Fibroblast of skin of left biceps (primary cell): Measurements from ENCODE around the gene KCNIP3.

ENCODE experiments used
- DNase-seq, 2 experiments: peaks; one replicate each; pipeline ENCODE4 v3.0.0-alpha.2; 2013; ENCODE audit warnings: low read depth in 2 of 2

KCNIP3 gene

DNA sequence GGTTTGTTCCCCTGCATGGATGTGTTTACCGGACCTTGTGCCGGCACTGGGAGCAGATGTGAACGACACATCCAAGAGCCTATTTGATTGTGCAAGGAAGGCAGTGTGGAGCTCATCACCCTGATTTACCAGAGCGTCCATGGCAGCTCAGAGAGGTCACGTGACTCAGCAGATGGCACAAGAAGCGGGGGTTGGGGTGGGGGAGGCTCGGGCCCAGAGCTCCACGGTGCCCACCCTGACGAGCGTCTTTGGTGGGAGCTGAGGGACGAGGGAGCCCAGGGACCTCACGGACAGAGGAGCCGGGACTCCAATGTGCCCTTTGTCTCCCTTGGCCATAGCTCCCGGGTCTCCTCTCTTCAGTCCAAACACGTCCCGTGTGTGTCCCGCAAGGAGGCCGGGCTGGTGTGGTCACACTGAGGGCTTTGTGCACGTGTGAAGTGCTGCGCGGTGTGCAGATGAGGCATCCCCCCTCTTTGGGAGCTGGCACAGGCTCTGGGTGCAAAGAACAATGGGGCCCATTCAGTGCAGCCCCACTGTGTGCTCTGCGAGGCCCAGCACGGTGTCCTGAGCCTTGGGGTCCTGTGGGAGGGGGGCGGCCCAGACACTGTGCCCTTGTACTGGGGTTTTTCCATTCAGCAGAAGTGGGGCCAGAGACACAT, 15.5 kb downstream of the KCNIP3 start:
- no peak for DNase-seq

DNA sequence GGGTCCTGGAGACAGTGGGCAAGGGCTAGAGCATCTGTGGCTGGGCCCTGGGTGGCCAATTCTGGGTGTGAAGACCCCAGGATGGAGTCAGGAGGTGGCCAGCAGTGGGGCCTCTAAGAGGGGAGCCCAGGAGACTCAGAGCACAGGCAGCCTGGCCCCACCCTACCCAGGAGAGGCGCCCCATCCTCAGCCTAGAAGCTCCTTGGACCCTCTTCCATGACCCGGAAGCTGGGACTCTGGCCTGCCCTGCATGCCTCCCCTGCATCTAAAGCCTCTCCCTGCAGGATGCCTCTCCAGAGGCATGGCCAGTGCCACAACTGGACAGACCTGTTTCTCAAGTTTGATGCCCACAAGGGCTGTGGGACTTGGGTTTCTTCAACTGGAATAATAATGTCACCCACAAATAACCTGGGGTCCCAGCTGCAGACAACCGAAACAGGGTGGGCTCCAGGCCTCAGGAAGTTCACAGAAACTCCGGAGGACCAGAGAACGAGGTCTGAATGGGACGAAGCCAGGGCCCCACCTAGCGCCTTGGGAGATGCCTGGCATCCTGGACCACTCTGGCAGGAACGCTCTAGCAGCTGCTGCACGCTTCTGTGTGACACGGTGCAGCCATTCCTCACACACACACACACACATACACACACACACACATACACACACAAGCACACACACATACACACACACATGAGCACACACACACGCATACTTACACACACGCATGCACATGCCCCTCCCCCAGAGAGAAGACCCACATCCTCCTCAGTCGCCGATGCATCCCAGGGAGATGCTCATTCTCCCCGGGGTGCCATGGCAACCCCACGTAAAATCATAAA, 16.4 kb downstream of the KCNIP3 start:
- no peak for DNase-seq

DNA sequence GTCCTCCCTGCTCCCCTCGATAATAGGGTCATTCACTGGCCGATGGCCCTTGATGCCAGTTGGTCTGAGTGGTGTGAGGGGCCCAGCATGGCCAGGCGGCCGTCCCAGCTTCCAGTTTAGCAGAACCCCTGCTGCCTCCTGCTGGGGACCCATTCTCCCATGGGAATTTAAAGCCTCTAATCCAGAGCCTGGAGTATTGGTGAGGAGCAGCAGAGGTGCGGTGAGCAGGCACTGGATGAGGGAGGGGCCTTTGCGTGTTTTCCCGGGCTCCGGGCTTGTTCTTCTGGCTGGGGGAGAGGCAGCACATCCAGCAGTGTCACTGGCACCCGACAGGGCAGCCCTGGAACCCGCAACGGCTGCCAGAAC, 17.4 kb downstream of the KCNIP3 start:
- DNase-seq, result no peak

DNA sequence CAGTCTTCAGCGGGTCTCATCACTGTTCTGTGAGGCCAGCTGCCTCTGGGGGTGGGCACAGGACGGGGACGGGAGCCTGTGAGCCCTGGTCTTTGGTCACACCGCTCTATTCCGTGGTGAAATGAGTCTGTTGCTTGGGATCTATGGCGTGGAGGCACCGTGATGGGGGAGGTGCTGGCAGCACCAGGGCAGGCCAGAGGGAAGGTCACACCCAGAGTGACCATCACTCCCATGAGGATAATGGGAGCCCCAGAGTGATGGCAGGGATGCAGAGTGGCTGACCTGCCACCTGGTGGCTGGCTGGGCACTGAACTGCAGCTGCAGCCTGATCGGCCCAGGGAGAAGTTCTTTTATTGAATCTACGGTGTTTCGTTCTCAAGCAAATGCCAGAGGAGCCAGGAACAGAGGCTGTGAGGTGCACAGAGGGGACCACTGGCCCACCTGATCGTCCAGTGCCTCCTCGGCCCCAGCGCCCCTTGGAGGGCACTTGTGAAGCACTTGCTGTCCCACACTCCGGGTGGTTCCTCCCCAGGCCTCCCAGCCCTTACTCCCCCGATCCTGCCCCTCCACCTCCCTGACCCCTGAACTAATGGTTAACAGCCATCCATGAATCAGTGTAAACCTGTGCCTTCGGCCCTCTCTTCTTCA, 17.9 kb downstream of the KCNIP3 start:
- DNase-seq, result no peak

DNA sequence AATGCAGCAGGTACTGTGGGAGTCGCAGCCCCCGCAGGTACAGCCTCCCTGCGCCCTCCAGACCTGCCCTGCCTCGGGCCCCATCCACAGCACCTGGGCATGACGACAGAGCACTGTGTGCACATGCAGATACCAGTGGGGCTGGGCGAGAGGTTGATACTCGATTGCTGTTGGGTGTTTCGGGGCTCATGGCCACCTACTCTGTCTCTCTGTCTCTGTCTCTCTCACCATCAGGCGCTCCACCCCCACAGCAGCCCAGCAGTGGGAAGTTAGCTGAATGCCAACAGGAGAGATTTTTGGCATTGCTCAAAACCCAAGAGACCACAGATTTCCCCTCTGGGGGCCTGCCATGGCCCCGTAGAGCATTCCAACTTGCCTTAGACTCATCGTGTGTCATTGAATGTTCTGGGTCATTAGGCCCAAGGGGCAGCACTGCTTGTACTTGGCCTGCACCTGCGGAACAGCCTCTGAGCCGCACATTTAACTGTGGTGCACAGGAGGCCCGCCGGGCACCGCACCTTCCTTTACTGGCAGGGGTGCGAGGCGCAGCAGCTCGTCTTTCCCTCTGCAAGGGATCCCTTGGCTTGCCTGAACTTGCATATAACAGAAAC, 18.8 kb downstream of the KCNIP3 start:
- peak in 1 of 2 experiments; percentile 42 for DNase-seq

DNA sequence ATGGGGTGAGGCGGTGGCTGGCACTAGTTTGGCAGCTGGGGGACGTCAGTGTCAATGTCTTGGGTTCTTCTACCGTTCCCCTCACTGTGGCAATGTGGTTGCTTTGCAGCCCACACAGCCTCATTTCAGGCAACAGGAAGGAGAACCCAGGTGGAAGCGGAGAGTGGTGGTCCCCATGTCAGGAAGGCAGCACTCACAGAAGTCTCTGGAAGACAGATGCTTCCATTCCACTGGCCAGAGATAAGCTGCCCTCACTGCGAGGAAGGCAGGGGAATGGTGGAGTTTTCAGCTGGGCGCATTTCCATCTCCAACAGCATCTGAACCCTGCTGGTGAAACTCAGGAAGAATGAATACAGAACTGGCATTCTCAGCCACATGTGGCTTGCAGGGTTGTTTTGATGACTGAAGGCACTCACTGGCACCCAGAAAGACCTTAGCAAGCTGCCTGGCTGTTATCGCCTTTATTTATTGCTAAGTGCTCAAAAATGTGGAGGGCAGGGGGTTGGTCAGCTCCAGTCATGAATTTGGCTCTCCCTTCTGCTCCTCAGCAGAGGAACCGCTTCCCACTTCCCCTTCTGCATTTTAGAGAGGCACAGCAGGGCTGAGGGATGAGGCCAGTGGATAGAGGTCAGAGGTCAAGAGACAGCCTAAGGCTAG, 19.4 kb downstream of the KCNIP3 start:
- DNase-seq, result no peak

DNA sequence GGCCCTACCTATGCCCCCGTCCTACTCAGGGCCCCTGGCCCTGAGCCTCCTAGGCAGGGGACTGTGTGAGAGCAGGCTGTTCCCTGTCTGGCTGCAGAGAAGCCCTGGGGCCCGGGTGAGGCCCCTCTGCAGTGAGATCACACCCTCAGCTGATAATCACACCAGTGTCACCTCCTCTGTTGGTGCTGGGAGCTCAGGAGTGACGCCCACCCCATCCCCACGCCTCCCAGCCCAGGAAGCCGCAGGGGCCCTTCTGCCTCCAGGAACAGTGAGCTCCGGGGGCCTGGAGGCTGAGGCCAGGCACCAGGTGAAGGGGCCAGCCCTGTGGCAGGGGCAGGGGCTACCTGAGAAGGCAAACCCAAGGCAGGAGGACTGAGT, 20.0 kb downstream of the KCNIP3 start:
- DNase-seq, result no peak

DNA sequence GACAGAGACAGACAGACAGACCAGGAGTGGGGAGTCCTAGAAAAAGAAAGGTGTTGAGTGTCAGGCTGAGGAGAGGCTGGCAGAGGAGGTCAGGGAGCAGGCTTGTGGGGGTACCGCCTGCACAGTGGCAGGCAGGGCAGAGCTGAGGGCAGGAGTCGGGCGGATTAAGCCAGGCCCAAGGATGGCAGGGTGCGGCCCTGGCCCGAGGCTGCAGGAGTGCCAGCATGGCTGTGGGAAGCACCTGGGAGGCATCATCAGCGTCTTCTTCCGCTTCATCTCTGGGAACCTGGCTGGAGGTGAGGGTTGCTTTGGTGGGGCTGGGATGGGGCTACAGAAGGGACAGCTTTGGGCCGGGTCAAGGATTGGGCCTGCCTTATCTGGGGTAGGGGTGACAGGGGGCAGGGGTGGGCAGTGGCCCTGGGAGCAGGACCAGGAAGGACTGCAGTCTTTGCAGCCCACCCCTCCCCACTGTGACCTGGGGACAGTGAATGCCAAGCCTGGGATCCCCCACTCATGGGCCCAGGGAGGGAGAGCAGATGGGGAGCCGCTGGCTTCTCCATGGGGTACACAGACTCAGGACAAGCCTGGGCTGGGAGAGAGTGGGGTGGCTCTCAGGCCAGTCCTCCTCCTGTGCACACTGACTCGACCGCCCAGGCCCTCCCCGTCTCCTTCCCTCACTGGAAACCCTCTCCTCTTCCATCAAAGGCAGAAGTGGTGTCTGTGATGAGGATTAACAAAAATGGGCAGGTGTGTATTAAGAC, 20.7 kb downstream of the KCNIP3 start:
- DNase-seq, result no peak

DNA sequence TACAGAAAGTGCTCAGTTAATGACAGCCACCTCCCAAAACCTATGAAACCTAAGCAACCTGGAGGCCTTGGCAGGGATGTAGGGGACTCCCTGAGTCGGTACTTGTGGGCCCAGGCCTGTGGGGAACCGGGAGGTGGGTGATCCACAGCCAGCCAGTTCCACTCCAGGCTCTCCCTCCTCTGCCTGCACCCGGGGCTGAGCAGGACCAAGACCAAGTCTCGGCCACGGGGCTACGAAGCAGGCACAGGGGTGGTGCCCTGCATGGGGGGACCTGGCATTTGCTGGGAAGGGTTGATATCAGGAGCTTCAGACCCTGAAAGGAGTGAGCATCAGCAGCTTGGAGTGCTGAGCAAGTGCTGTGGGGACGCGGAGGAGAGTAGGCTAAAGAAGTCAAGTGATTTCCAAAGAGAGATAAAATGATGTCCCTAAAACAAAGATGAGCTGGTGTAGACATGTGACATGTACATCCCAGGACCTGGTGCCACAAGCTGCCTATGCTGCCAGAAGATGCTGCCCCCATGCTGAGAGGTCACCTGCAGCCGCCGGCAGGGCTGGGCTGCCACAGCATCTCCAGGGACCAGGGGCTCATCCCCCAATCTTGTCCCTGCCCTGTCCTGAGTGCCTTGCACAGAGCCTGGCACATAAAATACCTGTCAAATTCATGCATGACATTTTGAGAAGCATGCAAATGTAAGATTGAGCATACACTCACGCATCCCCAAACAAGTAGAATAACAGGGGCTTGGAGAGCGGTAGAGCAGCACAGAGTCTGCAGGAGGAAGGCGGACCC, 21.5 kb downstream of the KCNIP3 start:
- DNase-seq, result no peak

DNA sequence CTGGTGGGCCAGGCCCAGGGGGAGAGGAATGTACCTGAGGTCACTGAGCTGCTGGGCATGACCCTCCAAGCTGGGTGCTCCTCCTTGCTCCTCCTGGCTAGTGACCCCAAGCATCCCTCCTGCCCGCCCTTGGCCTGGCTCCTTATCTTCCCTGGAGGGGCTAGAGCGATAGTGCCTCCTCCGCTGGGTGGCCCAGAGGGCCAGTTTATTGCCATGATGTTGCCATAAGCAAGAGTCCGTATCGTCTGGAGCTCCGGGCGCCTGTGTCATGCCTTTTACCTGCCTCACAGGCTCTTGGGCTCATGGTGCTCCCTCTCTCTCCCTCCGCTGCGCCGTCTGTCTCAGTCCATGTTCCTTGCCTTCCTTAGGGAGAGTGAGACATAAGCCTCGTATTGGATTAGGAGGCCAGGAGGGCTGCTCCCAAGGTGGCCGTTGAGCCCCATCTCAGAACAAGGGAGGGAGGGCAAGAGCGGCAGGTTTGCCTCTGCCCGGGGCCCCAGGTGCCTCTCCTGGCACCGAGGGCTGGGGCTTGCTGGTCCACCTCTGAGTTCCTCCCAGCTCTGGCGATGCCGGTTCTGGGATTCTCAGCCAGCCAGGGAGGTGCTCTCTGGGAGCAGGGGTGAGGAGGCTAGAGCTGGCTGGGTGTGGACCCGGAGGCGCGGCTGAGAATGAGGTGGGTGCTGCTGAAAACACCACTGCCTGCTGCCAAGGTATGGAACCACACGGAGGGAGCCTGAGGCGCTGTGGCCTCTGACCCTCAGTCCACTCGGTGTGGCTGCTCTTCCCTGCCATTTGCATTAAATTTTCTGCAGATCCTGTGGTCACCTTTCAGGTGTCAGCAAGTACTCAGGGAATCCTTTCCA, 22.6 kb downstream of the KCNIP3 start:
- no peak for DNase-seq

DNA sequence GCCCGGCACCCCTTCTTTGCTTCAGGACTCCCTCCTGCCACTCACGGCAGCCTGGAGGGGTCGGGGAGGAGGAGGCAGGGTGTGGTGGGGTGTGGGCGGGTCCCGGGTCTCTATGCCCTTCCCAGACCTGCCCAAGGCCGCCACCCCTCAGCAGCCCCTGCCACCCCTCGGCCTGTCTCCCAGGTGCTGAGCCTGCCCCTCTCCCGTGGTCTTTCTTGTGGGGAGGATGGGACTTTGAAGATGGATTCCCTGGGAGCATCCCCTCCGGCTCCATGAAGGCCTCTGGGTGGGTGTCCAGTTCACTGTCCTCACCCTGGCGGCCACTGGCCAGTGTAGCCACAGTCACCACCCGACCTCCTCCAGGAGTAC, 23.2 kb downstream of the KCNIP3 start:
- no peak for DNase-seq

DNA sequence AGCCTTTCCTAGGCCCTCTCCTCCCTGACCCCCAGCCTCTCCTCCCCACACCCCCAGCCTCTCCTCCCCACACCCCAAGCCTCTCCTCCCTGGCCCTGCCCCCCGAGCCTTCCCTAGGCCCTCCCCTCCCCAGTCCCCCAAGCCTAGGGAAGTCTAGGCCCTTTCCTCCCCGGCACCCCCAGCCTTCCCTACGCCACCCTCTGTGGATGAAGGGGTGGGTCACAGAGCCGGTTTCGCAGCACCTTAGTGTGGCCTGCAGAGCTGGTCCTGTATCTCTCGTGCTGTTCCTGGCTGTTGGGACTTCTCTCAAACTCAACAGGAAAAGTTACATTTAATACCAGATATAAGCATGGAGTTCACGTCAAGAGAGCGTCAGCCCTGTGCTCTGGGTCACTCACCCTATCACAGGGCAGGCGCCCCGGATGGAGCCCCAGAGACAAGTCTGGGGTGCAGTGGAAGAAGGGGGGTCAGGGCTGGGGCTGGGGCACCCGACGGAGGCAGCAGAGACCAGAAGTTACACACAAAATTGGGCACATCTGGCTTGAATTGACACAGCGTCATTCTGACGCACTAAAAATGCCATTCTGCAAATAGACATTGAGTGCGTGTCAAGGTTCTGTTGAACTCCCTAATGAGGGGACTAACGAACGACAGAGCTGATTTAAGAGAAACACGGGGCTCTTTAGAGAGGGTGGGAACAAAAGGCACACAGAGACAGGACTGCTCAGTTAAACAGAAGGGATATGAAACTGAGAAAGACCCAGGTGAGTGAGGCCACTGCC, 24.0 kb downstream of the KCNIP3 start:
- DNase-seq, result peak; percentile 67 to 77

DNA sequence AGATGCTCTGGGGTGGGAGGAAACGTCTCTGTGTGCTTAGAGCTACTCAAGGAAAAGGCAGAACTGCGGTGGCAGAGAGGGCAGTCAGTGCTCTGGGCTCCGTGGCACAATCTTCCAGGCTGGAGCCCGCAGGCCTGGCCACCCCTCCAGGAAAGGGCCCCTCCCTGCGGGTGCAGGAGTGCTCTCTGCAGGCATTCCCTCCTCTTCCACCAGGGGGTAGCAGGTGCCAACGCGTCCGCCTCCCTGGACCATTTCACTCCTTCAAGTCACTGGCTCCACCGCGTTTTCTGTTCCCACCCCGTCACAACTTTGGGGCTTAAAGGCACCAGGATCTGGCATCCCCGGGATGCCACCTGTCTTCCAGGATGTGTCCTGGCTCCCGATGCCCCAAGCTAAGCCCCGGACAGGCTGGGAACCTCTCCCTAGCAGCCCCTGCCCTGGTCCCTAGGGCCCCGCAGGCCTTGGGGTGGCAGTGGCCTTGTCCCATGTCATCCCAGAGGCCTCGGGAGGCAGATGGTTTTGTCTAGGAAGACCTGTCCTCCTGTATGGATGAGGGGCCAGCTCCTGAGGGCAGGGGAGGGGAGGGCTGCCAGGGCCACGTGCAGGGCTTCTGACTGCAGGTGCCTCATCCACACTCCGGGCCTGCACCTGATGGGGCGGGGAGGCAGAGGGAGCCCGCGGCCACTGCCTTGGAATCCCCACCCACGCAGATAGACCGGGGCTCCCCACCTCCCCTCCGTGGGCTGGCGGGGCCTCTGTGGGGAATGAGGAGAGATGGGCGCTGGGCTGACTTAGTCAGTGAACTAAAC, 26.4 kb downstream of the KCNIP3 start:
- DNase-seq, result no peak

DNA sequence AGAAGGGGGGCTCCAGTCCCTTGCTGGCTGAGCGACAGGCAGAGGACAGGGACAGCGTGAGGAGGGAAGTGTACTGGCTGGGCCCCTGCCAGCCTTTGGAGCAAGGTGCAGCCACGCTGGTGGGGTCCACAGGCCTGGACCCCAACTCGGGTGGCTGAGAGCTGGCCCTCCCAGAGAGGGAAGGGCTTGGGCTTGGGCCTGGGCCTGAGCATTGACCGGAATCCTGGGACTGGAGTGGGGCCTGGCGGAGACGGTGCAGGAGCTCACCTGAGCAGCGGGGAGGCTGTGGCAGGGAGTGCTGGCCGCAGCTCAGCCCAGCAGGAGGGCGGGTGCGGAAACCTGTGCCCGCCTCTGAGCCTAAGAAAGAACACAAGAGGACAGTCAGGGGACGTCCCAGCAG, 27.9 kb downstream of the KCNIP3 start:
- DNase-seq, result no peak

DNA sequence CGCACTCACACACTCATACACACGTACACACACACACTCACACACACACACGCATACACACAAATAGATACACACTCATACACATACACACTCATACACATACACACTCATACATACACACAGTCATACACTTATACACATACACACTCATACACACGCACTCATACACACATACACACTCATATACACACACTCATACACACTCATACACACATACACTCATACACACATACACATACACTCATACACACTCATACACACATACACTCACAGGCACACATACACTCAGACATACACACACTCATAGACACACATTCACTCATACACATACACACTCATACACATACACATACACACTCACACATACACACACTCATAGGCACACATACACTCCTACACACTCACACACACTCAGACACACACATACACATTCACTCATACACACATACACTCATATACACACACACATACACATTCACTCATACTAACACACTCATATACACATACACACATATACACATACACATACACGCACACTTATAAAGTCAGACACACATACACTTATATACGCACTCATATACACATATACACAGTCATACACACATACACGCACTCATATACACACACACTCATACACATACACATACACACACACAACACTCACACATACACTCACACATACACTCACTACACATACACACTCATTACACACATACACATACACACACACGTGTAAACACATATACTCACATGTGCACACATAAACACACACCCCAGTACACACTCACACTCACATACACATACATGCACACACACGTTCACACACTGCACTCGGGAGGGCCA, 28.7 kb downstream of the KCNIP3 start:
- DNase-seq, result no peak

DNA sequence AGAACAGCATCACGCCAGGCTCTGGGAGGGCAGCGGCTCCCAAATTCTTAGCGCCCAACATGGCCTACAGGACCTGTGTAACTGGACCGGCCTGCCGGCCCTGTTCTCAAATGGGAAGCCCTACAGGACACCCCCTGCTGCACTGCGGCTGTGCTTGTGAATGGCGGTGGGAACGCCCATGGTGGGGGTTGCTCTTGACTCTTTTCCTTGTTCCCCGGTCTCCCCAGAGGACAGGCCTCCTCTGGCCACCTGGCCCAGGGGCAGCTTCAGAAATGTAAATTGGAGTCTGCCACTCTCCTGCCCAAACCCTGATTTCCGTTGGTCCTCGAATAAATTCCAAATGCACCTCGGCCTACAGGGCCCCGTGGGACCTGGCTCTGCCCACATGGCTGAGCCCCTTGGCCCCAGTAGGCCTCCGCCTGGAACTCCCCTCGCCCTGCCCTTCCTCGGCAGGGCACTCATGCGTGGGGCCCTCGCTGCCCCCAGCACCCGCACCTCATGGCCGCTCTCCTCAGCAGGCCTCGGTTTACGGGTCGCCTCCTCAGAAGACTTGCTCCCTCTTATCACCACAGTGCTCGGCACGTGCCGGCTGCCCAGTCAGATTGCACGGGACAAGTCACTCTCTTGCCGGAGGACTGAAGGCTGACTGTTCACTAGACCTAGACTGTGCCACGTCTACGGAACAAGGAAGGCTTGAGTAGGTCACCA, 29.4 kb downstream of the KCNIP3 start:
- DNase-seq, result no peak
